GM18505 (cell line): Measurements from ENCODE around the gene SH3BGRL2.

Source experiments
- ATAC-seq: cut with Tn5 transposase; IDR thresholded peaks from one replicate; pipeline ENCODE4 v1.9.1; 2021; ENCODE audit not compliant: unreplicated experiment
- POLR2A ChIP-seq: IDR thresholded peaks from 4 replicates; pipeline ENCODE4 v1.6.1; 2011; ENCODE audit warnings: borderline replicate concordance; ENCODE audit not compliant: insufficient read depth, insufficient read length; ENCODE audit errors: extremely low read depth

SH3BGRL2 gene

DNA sequence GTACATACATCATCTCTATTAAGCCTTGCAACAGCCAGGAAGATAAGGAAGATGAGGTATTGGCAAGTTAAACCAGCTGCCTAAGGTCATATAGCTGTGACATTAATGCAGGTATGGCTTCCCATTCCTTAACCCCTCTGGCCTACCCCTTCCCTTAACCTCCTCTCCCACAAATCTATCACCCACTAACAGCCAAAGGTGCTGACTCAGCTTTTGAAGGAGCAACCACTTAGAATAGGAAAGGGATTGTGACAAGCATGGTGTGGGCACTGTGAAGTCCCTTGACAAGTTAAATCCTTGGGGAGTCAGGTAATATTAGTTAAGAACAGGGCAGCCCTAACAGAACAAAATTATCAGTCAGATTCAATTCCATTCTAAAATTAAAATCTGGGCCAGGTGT, 5.4 kb upstream of the SH3BGRL2 start:
- TF ChIP-seq POLR2A, result no peak
- no peak for ATAC-seq

DNA sequence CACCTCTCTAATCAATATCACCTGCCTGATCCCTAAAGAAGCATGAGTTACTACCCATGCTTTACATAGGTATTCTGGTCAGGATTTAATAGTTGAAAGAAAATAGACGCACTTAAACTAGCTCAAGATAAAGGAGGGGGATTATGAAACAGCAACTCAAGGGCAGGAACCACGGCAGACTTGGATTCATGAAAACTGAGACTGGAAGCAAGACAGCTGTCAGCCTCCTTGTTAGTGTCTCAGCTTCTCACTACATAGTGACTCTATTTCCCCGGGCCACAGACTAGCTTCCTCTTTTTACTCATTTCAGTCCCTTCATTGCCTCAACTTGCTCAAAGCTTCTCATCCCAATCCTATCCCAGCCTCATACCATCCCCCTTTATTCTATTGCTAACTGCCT, 4.3 kb upstream of the SH3BGRL2 start:
- ATAC-seq, result no peak
- no peak for TF ChIP-seq POLR2A

DNA sequence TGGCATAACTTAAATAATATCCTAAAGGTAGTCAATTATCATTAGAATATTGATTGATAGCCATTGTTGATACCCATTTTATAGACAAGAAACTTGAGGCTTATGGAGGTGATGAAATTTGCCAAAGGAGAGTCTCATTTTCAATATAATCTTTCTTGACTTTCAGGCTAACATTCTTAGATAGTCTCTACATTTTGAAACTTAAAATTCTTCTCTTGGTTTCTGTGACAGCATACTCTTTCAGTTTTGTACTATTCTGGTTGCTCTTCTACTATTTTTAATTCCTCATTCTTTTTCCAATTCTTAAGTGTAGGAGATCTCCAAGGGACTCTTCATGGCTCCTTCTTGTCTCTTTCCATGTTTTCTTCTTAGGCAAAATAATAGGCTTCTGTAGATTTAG, 3.7 kb upstream of the SH3BGRL2 start:
- TF ChIP-seq POLR2A, result no peak

DNA sequence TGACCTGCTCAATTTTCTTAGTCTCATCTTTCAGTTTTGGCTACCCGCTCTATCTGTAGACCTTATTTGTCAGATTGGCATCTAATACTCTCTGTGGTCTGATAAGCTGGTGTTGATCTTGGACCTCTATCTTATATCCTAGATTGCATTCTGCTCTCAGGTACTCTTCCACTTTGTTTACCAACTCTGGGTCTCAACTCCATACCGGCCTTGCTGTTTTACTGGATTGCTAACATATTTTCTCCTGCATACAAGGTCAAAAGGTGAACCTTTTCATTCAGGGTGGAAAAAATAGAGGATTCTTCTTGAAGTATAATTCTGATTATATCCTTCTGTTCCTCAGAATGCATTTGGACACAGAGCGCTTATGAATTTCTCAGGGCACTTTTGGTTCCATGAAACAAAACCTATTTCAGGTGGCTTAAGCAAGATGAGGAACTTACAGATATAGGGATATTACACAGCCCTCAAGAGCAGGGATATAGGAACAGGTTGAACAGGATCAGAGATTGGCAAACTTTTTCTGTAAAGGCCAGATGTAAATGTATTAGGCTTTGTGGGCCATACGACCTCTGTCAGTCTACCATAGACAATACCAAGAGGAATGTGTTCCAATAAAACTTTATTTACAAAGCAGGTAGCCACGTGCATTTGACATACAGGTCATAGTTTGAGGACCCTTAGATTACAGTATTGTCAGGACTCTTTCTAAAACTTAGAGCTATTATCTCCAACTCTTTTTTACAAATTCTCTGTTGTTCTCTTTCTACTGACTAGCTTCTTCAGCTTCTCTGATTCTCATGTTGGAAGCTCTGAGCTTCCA, 2.5 kb upstream of the SH3BGRL2 start:
- no peak for ATAC-seq
- no peak for TF ChIP-seq POLR2A

More for the DNA sequence above, 3.7 kb upstream of the SH3BGRL2 start:
- no peak for ATAC-seq

DNA sequence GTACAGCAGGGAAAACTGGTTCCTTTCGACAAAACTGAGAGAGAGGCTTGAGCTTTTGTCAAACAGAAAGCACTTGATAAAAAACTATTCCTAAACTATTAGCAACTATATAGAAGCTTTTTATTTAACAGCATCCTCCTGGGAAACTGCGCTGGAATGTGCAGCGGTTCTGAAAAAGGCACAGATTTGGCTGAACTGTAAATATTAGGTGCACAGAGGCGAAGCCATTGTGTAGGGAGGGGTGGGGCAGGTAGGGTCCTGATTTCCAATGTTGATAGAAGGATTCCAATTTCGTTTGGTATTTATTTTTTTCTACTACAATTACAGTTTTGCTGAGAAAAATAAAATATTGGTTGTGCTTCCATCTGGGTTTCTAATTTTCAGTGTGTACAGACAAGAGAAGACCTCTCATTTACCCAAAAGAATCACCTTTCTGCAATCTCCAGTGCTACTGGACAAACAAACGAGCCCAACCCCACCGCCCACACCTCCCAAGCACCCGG, 698 bp upstream of the SH3BGRL2 start:
- ATAC-seq, result no peak
- no peak for TF ChIP-seq POLR2A

DNA sequence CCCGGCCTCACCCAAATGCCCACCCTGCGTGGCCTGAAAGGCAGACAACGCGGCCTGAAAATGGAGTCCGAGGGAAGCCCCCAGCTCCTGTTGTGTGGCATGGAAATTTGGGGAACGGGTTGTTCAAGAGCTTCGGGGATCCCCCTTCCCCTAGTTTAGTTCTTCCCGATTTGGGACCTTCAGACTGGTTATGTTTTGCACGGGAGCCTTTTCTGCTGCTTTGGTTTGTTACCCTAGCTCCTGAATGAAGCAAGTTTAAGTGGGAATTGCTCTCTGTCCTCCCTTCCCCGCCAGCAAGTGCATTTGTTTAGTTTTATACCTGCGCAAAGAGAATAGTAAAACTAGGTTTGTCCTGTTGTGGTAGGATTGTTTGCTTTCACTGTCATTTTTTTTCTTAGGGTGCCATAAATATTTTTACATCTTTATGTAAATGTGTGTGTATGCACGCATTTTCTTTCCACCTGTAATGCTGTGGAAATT, 604 bp downstream of the SH3BGRL2 start:
- no peak for TF ChIP-seq POLR2A
- no peak for ATAC-seq

DNA sequence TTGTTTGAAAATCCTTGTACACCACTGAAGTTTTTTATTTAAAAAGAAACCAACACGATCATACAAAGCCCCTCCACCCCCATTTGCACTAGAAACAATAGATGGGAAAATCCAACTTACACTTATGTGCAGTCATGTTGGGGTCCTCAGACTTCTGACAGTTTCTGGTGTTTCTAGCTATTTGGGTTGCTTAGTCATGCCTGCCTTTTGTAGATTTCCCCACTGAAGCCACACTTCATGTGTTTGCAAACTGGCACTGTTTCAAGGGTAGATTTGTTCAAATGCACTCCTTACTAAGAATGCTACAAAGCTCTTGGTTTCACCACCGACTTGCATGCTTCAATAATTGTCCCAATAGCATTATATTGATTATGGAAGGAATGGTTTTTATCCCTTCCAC, 1.5 kb downstream of the SH3BGRL2 start:
- TF ChIP-seq POLR2A, result no peak
- no peak for ATAC-seq

DNA sequence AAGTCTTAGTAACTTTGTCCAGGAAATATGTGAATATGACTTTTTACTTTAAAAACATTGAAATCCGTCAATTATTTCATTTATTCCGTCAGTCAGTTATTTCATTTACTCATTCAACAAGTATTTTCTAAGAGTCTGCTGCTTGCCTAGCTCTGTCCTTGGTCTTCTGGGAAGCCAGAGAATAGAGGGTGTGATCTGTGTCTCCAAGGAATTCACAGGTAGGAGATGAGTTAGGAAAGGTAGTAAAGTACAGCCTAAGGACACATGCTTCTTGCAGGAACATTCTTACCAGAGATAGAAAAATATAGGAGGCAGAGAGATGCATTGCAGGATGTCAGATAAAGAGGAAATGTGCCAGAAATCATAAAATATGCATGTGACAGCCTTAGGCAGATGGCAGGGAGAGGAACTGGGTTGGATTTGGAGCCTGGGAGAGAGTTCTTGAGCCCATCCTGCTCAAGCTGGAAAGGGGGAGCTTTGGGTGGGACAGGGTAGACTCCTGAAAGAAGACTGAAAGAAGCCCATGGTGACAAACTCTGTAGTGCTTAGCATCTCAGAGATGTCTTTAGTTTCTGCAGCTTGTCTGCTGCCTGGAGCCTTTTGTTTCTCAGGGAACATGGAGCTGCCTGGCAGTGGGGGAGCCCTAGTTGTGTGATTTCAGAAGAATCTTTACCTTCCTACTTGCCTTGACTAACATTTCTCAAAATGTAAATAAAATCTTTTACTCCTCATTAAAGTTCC, 3.5 kb downstream of the SH3BGRL2 start:
- TF ChIP-seq POLR2A, result no peak
- no peak for ATAC-seq

DNA sequence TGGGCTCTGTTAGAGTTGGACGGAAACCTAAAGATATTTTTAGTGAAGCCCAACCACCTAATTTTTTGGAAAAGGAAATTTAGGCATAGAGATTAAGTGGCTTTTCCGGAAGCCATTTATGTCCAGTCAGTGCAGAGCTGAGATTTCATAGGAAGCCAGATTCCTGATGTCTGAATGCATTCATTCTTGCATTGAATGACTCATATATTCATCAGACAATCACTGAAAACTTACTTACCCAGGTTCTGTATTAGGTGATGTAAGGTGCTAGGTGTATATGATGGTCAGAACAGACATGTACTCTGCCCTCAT, 4.1 kb downstream of the SH3BGRL2 start:
- no peak for ATAC-seq
- no peak for TF ChIP-seq POLR2A

DNA sequence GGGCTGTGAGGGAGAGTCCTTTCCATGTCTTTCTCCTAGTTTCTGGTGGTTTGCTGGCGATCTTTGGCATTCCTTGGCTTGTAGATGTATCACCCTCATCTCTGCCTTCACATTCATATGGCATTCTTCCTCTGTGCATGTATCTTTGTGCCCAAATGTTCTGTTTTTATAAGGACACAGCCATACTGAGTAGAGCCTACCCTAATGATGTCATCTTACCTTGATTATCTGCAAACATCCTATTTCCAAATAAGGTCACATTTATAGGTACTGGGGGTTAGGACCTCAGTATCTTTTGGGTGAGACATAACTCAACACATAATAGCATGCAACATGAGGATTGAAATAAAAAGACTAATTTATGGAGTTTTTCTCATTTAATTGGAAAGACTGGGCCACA, 5.5 kb downstream of the SH3BGRL2 start:
- no peak for TF ChIP-seq POLR2A
- ATAC-seq, result no peak

DNA sequence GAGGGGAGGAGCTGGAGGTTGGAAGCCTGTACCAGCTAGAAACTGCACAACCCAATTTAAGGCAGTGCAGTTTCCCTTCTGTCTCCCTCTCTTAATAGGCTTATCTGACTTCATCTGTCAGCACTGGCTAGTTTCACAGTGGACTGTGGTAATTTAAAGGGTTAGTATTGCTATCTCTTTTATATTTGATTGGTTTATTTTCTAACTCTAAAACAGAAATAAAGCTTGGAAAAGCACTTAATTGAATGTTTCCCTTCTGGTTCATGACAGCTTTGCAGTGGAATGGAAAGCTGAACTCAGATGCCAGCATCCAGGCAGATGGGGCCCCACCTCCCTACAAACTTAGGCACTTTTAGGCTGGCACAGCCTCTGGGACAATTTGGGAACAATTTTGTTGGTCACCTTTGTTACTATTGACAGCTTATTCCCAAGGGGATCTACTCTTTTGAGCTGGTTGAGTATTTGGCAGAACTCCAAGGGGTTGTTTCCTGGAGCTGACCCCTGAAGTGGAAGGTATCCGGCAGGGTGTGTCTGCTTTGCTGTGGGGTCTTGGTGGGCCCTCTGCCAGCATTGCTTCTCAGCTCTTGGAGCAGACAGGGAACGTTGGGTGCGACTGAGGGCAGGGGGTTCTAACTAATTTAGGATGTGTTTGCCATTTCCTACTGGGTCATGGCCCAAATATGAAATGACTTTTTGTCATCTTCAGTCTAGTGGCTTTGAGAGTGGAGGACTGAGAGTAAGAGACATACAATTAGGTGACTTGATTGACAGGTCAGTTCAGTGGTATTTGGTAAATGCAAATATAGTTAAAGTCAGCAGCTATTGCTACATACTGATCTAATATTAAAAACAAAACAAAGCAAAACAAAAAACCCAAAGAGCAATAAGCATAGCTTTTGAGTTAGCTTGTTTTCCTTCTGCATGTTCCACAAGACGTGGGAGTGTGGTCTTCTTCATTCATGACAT, 9.3 kb downstream of the SH3BGRL2 start:
- no peak for ATAC-seq

DNA sequence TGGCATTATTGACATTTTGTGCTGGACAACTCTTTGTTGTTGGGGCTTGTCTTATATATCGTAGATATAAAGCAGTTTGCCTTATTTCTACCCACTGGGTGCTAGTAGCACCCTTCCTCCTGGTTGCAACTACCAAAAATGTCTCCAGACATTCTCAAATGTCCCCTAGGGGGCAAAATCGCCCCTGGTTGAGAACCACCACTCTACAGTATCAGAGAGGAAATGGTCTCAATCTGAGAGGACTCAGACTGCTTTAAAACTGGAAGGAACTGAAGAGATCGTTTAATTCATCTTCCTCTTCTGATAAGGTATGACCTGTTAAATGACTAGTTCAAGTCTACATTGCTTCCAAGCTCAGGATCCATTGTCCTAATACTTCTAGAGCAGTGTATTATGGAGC, 14.9 kb downstream of the SH3BGRL2 start:
- peak; percentile 46 for ATAC-seq

More for the DNA sequence above, 9.3 kb downstream of the SH3BGRL2 start:
- TF ChIP-seq POLR2A, result no peak

DNA sequence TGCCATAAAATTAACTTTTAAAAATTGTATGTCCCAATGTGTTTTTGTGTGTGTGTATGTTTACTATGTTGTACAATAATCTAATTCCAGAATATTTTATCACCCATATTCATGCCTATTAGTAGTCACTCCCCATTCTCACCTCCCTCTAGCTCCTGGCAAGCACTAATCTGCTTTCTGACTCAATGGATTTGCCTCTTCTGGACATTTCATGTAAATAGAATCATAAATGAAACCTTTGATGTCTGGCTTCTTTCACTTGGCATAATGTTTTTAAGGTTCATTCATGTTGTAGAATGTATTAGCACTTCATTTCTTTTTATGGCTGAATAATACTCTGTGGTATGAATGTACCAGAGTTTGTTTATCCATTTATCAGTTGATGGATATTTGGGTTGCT, 15.4 kb downstream of the SH3BGRL2 start:
- no peak for ATAC-seq
- TF ChIP-seq POLR2A, result no peak

More for the DNA sequence above, 14.9 kb downstream of the SH3BGRL2 start:
- no peak for TF ChIP-seq POLR2A

DNA sequence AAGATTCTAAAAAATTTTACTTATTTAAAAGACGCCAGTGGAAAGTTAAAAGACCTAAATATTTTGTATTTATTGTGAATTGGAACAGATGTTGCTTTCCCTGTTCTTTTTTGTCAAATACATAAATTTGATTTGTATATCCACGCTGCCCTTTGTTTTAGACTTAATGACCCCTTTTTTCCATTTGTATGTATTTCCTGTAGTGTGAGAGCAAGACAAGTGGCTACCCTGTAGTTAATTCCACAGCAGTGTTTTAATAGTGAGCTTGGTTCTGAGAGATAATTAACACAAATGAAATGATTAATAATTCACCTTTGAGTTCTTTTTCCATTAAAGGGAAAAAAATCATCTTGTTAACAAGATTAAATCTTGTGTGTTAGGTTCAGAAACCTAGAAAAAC, 16.6 kb downstream of the SH3BGRL2 start:
- ATAC-seq, result no peak
- no peak for TF ChIP-seq POLR2A

DNA sequence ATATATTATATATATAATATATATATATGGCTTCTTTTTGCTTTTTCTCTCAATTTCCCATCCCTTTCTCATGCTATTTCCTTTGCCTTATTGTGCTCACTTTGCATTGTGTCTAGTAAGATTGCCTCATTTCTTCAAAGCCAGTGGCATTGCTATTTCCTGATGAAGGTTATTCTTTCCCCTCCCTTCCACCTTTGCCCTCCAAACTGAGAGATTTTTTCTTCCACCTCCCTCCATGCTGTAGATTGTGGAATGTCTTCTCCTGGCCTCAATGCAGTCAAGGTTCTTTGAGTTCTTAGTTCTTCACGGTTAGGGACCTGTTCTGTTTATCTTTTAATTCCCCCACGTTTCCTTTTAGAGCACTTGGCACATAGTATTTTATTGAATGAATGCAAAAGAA, 17.2 kb downstream of the SH3BGRL2 start:
- ATAC-seq, result no peak
- no peak for TF ChIP-seq POLR2A
